Subcutaneous abdominal adipose tissue (tissue), 5 donors: ENCODE data around the gene AFMID.
"Not testable (repeated sequence)": the region's sequence is repeated elsewhere in the genome, so short reads cannot be mapped to it uniquely, and the experiment has no call there.

Experiments
- H3K27ac ChIP-seq: one replicate; pipeline ENCODE4 v1.7.0; 2013; ENCODE audit warnings: low read depth, mild to moderate bottlenecking, inconsistent platforms, low read length, moderate library complexity
- H3K27me3 ChIP-seq, 5 donors: one replicate each; pipeline ENCODE4 v1.7.0; 2013; ENCODE audit warnings: low read length in 5 of 5, inconsistent platforms in 1 of 5; ENCODE audit not compliant: control insufficient read depth in 5 of 5, insufficient read depth in 4 of 5
- H3K36me3 ChIP-seq, 5 donors: one replicate each; pipeline ENCODE4 v1.7.0; 2013; ENCODE audit warnings: low read length in 5 of 5; ENCODE audit not compliant: control insufficient read depth in 5 of 5, insufficient read depth in 5 of 5
- H3K4me1 ChIP-seq, 5 donors: one replicate each; pipeline ENCODE4 v1.7.0; 2013; ENCODE audit warnings: low read length in 5 of 5, mild to moderate bottlenecking in 3 of 5, moderate library complexity in 1 of 5; ENCODE audit not compliant: control insufficient read depth in 5 of 5, insufficient read depth in 5 of 5
- H3K4me3 ChIP-seq, 5 donors: one replicate each; pipeline ENCODE4 v1.7.0; 2013; ENCODE audit warnings: low read length in 5 of 5, low read depth in 1 of 5
- H3K9ac ChIP-seq, 5 donors: one replicate each; pipeline ENCODE4 v1.7.0; 2013; ENCODE audit warnings: low read length in 5 of 5, mild to moderate bottlenecking in 4 of 5, moderate library complexity in 3 of 5
- H3K9me3 ChIP-seq, 5 donors: one replicate each; pipeline ENCODE4 v1.7.0; 2013; ENCODE audit warnings: low read length in 5 of 5; ENCODE audit not compliant: control insufficient read depth in 5 of 5
- donor health status: healthy.
- donor health status: healthy.
- donor health status: healthy.
- donor health status: healthy.
- donor health status: healthy.

The AFMID gene

GRCh38 chr17:78228176-78228575 is 41.0 kb downstream of the AFMID start:
- H3K27me3 ChIP-seq = peaks cover 19 to 33% (median 27%) of the 10 kb centered on the region in 5 donors
- no peak overlapping the region for H3K9ac ChIP-seq
- H3K27ac ChIP-seq = no peak overlapping the region
- H3K4me1 ChIP-seq = peaks cover 3 to 19% (median 6%) of the 10 kb centered on the region in 5 donors
- no peaks in the 10 kb centered on the region for H3K36me3 ChIP-seq
- no peaks in the 10 kb centered on the region for H3K9me3 ChIP-seq
- no peak overlapping the region for H3K4me3 ChIP-seq

GRCh38 chr17:78230252-78230962 is 43.2 kb downstream of the AFMID start:
- no peaks in the 10 kb centered on the region for H3K9me3 ChIP-seq
- H3K27me3 ChIP-seq = peaks cover 19 to 38% (median 27%) of the 10 kb centered on the region in 5 donors
- H3K4me1 ChIP-seq = peaks cover 3 to 24% (median 6%) of the 10 kb centered on the region in 5 donors
- no peak overlapping the region for H3K9ac ChIP-seq
- no peaks in the 10 kb centered on the region for H3K36me3 ChIP-seq
- H3K4me3 ChIP-seq = no peak overlapping the region
- H3K27ac ChIP-seq = no peak overlapping the region

GRCh38 chr17:78230996-78231935 is 44.1 kb downstream of the AFMID start, which contains the start of gene TMEM235:
TSS of gene TMEM235 (plus strand) at chr17:78231631. CDS start at chr17:78232024, 393 bp downstream.
- Histone ChIP-seq H3K27ac (no peak within 1 kb of the TSS), H3K9ac (no peak within 1 kb of the TSS), H3K9me3 (no peaks in the 10 kb centered on the region), H3K4me3 (no peak within 1 kb of the TSS), H3K4me1 (peaks cover 3 to 24% (median 6%) of the 10 kb centered on the region in 5 donors), H3K36me3 (no peaks in the 10 kb centered on the region), H3K27me3 (peaks cover 19 to 38% (median 27%) of the 10 kb centered on the region in 5 donors)

GRCh38 chr17:78231991-78232858 is 45.1 kb downstream of the AFMID start:
- Histone ChIP-seq H3K27ac (no peak overlapping the region), H3K4me1 (peaks cover 0 to 15% (median 6%) of the 10 kb centered on the region in 5 donors), H3K4me3 (no peak overlapping the region), H3K9me3 (no peaks in the 10 kb centered on the region), H3K9ac (no peak overlapping the region), H3K27me3 (peaks cover 19 to 35% (median 27%) of the 10 kb centered on the region in 5 donors), H3K36me3 (no peaks in the 10 kb centered on the region)

GRCh38 chr17:78232859-78233173 is 45.7 kb downstream of the AFMID start:
- H3K9me3 ChIP-seq = no peaks in the 10 kb centered on the region
- H3K27me3 ChIP-seq = peaks cover 22 to 31% (median 27%) of the 10 kb centered on the region in 5 donors
- no peaks in the 10 kb centered on the region for H3K36me3 ChIP-seq
- peaks cover 0 to 13% (median 6%) of the 10 kb centered on the region in 5 donors for H3K4me1 ChIP-seq
- no peak overlapping the region for H3K4me3 ChIP-seq
- H3K9ac ChIP-seq = no peak overlapping the region
- no peak overlapping the region for H3K27ac ChIP-seq

- Histone ChIP-seq H3K27me3 (peaks cover 23 to 34% (median 27%) of the 10 kb centered on the region in 5 donors), H3K36me3 (no peaks in the 10 kb centered on the region), H3K9me3 (no peaks in the 10 kb centered on the region), H3K9ac (no peak overlapping the region), H3K27ac (no peak overlapping the region), H3K4me1 (peaks cover 0 to 13% (median 6%) of the 10 kb centered on the region in 5 donors), H3K4me3 (no peak overlapping the region)
Measured at GRCh38 chr17:78233678-78234077, 46.5 kb downstream of the AFMID start.

- H3K9me3 ChIP-seq = no peaks in the 10 kb centered on the region
- no peaks in the 10 kb centered on the region for H3K36me3 ChIP-seq
- no peak overlapping the region for H3K9ac ChIP-seq
- H3K4me3 ChIP-seq = no peak overlapping the region
- no peak overlapping the region for H3K27ac ChIP-seq
- H3K4me1 ChIP-seq = peaks cover 0 to 13% (median 6%) of the 10 kb centered on the region in 5 donors
- H3K27me3 ChIP-seq = peaks cover 23 to 34% (median 27%) of the 10 kb centered on the region in 5 donors
Measured at GRCh38 chr17:78234261-78234865, 47.2 kb downstream of the AFMID start.

- H3K4me3 ChIP-seq, H3K9me3 ChIP-seq, H3K9ac ChIP-seq, H3K36me3 ChIP-seq, H3K27ac ChIP-seq: not testable (repeated sequence)
- peaks cover 23 to 34% (median 27%) of the 10 kb centered on the region in 5 donors for H3K27me3 ChIP-seq
- peaks cover 0 to 13% (median 6%) of the 10 kb centered on the region in 5 donors for H3K4me1 ChIP-seq
Measured at GRCh38 chr17:78235022-78235421, 47.9 kb downstream of the AFMID start.

- Histone ChIP-seq H3K4me3 (no peak overlapping the region), H3K36me3 (no peaks in the 10 kb centered on the region), H3K4me1 (peaks cover 0 to 13% (median 6%) of the 10 kb centered on the region in 5 donors), H3K27ac (no peak overlapping the region), H3K9me3 (no peaks in the 10 kb centered on the region), H3K9ac (no peak overlapping the region), H3K27me3 (peaks cover 18 to 27% (median 20%) of the 10 kb centered on the region in 5 donors)
Measured at GRCh38 chr17:78235885-78236284, 48.7 kb downstream of the AFMID start.
